ENCODE measurements around the gene AAMDC.
"Not testable (repeated sequence)": the region's sequence is repeated elsewhere in the genome, so short reads cannot be mapped to it uniquely, and the experiment has no call there.

The AAMDC gene

DNA sequence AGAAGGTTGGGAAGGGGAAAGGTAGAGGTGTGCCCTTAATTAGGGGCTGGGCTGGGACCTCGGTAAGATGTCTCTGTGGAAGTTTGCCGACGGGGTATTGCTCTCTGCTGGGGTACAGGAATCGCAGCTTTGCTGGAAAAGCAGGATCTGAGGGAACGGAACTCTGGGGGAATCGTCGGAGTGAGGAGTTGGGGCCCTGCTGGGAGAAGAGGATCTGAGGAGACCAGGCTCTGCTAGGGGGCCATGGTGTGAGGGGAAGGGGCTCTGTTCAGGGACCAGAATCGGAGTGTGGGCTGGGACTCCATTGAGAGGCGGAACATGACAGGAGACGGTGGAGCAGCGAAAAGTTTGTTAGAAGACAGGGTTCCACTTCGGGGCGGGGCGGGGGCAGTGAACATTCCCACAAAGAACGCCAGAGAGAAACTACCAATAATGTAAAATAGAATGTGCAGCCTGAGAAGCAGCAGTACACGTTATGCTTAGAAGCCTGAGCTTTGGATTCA is 456 bp downstream of the AAMDC start:
- no peak for DNase-seq (ENCODE audit: low spot score)

DNA sequence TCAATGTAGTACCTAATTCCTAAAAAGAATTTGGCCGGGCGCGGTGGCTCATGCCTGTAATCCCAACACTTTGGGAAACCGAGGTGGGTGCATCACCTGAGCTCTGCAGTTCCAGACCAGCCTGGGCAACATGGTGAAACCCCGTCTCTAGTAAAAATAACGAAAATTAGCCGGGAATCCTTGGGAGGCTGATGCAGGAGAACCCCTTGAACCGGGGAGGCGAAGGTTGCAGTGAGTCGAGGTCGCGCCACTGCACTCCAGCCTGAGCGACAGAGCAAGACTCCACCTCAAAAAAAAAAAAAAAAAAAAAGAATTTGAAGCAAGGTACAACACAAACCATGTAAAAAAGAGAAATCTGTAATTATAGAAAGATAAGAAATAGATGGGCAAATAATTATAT is 1.2 kb downstream of the AAMDC start:
- not testable (repeated sequence) for DNase-seq (ENCODE audit: low spot score)

DNA sequence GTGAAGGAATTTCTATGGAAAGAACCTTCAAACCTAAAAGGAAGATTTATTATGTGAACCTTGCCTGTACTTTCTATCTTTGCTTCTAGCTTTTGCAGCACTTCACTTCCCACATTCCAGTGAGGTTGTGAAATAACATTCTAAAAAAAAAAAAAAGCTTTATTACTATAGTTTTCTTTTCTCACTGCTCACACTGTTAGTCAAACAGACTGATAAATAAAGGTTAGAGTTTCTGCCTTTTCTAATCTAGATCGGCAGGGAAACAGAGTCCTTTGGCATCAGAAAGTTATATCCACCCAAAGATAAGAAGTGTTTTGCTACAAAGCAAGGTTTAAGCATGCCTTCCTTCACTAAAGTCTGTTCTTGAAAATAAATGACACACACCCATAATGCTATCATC is 2.8 kb downstream of the AAMDC start:
- no peak for DNase-seq (ENCODE audit: low spot score)

DNA sequence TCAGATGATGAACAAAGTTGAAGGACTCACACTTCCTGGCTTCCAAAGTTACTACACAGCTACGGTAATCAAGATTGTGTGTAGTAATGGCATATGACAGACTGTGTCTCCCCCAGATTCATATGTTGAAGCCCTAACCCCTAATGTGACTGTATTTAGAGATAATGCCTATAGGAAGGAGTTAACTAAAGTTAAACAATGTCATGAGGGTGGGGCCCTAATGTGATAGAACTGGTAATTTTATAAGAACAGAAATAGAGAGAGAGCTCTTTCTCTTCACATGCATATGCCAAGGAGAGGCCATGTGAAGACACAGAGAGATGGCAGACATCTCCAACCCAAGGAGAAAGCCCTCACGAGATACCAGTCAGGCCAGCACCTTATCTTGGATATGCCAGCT is 8.0 kb downstream of the AAMDC start:
- DNase-seq (ENCODE audit: low spot score): no peak

DNA sequence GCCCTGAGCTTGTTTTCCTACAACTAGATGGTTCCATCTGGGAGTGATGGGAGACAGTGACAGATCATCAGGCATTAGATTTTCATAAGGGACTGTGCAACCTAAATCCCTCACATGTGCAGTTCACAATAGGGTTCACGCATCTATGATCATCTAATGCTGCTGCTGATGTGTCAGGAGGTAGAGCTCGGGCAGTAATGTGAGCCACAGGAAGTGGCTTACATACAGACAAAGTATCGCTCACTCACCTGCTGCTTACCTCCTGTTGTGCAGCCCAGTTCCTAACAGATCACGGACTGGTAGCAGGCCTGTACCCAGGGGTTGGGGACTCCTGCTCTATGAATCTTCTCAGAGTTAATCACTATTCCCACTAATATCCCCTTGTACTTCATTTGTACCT is 12.4 kb downstream of the AAMDC start:
- no peak for DNase-seq (ENCODE audit: low spot score)

DNA sequence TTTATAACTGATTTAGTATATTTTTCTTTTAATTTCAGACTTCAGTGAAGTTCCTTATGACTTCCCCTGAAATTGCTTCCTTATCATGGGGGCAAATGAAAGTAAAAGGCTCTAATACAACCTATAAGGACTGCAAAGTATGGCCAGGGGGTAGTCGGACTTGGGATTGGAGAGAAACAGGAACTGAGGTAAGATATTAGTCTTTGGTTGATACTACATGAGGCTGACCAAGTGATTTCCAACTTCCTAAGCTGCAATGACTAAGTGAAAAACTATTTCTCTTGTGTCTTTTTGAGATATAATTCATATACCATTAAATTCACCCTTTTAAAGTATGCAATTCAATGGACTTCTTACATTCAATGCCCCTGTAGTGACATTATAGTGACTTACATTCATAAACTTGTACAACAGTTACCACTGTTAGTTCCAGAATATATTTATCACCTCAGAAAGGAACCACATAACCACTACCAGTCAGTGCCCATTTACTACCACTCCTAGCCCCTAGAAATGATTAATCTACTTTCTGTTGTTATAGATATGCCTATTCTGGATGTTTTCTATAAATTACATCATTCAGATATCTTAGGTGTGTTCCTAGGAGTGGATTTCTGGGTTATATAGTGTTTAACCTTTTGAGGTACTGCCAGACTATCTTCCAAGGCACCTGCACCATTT is 21.6 kb downstream of the AAMDC start:
- DNase-seq (ENCODE audit: low spot score): no peak

DNA sequence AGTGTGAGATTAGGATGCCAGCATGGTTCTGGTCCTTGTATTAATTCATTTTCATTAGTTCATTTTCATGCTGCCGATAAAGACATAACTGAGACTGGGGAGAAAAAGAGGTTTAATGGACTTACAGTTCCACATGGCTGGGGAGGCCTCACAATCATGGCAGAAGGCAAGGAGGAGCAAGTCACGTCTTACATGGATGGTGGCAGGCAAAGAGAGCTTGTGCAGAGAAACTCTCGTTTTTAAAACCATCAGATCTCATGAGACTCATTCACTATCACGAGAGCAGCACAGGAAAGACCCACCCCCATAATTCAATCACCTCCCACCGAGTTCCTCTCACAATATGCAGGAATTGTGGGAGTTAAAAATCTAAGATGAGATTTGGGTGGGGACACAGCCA is 22.8 kb downstream of the AAMDC start:
- not testable (repeated sequence) for DNase-seq (ENCODE audit: low spot score)

DNA sequence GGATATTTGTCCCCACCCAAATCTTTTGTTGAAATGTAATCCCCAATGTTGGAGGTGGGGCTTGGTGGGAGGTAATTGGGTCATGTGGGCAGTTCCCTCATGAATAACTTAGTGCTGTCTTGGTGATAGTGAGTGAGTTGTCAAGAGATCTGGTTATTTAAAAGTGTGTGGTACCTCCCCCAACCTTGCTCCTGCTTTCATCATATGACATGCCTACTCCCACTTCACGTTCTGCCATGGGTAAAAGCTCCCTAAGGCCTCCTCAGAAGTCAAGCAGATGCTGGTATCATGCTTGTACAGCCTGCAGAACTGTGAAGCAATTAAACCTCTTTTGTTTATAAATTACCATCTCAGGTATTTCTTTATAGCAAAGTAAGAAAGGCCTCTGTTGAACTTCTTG is 30.6 kb downstream of the AAMDC start:
- no peak for DNase-seq (ENCODE audit: low spot score)

DNA sequence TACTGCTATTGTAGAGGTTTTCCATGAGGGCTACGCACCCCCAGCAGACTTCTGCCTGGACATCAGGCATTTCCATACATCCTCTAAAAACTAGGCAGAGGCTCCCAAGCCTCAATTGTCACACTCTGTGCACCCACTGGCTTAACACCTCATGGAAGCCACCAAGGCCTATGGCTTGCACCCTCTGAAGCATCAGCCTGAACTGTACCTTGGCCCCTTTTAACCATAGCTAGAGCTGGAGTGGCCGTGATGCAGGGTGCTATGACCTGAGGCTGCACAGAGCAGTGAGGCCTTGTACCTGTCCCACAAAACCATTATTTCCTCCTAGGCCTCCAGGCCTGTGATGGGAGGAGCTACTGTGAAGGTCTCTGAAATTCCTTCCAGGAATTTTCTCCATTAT is 33.9 kb downstream of the AAMDC start:
- DNase-seq (ENCODE audit: low spot score): no peak

DNA sequence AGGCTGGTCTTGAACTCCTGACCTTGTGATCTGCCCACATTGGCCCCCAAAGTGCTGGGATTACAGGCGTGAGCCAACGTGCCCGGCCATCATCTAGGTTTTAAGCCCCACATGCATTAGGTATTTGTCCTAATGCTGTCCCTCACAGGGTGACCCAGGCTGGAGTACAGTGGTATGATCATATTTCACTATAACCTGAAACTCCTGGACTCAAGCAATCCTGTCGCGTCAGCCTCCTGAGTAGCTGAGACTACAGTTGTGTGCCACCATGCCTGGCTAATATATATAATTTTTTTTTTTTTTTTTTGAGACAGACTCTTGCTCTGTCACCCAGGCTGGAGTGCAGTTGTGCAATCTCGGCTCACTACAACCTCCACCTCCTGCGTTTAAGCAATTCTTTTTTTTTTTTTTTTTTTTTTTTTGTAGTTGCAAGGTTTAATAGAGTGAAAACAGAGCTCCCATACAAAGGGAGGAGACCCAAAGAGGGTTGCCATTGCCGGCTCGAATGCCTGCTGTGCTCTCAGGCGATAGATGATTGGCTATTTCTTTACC is 37.0 kb downstream of the AAMDC start:
- DNase-seq (ENCODE audit: low spot score): not testable (repeated sequence)

DNA sequence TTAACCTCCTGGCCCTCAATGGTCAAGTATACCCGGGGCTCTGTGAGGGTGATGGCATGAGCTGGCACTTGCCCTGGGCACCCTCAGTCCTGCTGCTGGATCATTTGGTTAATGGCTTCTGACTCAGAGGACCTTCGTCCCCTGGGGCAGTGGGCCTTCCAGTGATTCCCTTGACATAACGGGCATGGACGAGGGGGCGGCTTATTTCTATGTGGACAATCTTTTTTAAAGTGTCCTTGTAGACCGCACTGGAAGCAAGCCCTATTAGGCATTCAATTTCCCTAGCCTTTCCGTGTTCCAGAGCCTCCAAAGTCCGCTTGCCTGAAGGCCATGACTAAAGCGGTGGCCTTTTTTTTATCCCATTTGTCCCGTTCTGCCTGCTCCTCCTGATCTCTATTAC is 40.5 kb downstream of the AAMDC start:
- not testable (repeated sequence) for DNase-seq (ENCODE audit: low spot score)

DNA sequence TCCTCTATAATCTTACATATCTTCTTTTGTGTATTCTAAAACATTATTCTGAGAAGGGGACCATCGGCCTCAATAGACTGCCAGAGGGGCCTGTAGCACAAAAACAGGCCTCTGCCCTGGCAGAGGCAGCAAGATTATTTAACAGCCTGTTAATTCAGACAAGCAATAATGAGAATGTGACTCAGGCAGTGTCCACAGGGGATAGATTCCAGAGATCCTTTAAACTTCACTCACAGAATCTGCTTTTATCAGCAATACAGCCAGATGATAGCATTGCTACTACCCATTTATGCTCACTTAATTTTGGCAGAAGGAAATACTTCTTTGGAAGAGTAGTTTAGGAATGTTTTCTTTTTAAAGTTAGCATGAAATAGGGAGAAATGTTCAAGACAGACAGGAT is 44.9 kb downstream of the AAMDC start:
- DNase-seq (ENCODE audit: low spot score): no peak

DNA sequence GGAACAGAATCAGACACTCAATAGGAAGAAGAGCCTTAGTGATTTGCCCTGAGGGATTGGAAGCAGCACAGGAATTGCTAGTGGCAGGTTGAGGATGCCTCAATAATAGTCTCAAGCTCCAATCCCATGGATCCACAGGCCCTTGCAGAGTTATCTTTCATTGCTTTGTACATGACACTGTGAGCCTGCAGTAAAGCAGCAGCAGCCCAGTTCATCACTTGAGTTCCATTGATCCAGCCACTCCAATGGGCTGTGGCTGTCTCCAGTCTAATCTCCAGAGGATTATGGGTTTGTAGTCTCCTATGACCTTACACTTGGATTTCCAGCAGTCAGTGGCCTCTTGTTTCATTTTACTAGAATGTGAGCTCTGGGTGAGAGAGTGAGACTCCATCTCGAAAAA is 45.4 kb downstream of the AAMDC start:
- no peak for DNase-seq (ENCODE audit: low spot score)

DNA sequence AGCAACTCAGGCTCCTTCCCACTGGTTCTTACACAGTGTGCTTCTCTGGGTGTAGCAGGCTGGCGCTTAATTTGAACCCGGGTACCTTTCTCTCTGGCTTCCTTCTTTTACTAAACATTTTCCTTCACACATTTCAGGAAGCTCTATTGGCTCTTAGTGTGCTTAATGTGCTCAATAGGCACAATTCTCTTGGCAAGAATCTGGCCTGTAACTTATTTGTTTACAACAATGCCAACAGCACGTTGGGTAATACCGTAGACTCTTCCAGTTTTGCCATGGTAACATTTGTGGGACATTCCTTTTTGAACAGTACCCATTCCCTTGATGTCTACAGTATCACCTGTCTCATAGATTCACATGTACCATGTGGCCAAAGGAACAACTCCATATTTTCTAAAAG is 47.8 kb downstream of the AAMDC start:
- no peak for DNase-seq (ENCODE audit: low spot score)

DNA sequence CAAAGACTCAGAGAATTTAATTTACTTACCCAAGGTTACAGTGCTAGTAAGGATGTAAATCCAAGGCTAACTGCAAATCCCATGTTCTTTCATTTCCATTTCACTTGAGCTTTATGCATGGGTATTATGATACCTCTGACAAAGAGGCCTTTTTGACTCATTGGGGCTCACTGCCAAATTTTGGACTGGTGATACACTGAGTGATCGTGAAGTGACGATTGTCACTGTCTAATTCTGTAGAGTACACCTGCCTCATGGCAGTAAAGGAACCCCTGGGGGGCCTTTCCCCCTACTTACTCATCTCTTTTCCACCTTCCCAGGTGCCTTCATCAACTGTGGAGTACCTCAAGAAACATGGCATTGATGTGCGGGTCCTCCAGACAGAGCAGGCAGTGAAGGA is 50.9 kb downstream of the AAMDC start:
- no peak for DNase-seq (ENCODE audit: low spot score)

DNA sequence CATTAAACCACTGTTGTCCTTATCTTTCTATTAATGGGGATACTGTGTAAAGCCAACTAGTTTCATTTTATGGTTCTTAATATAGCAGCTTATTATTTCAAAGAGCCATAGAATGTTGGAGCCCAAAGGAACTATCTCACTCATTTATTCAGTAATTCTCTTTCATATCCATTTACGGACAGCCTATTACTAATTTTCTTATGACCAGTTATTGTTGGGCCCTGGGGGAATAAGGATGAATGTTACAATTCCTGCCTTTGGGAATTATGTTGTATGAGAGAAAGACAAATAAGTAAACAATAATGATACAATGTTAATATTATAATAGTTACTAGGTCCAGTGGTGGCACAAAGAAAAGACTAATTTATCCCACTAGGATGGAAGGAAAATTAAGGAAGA is 52.4 kb downstream of the AAMDC start:
- DNase-seq (ENCODE audit: low spot score): no peak

DNA sequence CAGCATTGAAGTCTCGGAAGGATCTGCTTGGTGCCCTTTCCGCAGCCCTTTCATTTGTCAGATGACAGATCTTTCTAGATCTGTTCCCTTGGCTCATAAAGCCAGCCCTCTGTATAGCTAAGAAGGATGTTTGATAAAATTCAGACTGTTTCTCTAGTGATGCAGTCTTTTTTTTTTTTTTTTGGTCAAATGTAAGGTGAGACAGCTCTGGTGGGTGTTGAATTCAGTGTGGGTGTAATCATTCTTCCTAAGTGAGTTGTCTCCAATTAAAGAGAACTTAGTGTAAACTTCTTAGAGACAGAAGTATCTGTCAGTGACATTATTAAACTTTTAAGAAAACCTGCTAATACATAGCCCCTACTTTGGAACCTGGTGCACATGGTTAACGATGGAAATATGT is 53.3 kb downstream of the AAMDC start:
- DNase-seq (ENCODE audit: low spot score): no peak

DNA sequence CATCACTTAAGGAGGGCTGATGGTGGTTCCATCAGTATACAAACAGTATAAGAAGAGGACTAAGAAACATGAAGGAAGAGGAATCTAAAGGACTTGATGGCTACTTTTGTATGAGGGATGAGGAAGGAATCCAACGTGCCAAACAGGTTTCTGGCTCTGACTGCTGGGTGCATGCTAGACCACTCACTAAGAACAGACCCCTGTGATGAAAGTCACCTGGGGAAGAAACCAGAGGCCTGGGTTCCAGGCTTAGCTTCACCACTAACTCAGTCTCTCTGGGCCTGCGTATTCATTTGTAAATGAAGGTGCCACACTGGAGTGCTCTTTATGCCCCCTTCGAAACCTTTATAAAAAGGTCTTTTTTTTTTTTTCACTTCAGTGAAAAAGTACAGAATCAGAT is 55.1 kb downstream of the AAMDC start:
- DNase-seq (ENCODE audit: low spot score): no peak

DNA sequence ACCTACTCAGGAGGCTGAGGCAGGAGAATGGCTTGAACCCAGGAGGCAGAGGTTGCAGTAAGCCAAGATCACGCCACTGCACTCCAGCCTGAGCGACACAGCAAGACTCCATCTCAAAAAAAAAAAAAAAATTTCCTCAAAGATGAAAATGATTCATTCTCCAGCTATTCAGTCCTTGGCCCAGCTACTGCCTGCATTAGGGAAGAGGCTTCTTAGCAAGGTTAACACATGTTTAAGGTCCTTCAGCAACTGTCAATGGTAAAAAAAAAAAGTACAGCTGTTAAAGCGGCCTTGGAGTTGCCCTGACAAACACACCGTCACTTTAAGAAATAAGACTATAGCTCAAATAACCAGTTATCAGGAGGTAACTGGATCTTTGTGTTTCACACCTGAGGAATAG is 57.3 kb downstream of the AAMDC start:
- DNase-seq (ENCODE audit: low spot score): not testable (repeated sequence)

DNA sequence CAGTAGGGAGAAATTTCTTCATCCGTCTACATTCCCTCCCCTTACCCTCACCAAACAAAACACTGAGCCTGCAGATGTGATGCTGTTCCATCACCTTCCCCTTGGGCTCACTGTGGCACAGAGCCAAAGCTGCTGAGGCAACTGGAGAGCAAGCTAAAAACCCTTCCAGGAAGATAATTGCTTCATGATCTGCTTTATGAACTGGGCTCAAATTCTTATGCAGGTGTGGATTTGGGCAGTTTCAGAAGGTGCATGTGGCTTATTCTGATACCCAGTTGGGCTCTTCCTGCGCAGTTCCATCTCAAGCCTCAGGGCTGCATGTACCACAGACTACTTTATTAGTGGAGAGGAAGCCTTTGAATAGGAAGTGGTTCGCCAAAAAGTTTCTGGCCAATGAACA is 58.3 kb downstream of the AAMDC start:
- DNase-seq (ENCODE audit: low spot score): peak; percentile 4

DNA sequence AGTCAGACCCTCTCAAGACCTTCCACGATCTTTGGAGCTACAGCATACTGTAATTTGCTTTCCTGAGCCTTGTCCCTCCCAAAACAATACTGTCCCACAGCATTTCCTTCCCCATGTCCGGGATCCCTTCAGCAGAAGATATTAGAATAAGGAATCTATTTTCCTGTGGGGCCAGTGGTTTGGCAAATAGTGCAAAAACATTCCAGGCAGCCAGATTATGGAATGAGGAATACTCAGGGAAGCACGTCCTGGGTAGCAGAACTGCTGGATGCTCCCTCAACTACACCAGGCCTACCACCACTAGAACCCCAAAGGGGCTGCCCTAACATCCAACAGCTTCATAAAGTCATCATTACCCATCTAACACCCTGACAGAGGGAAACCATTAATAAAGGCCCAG is 61.5 kb downstream of the AAMDC start:
- no peak for DNase-seq (ENCODE audit: low spot score)

DNA sequence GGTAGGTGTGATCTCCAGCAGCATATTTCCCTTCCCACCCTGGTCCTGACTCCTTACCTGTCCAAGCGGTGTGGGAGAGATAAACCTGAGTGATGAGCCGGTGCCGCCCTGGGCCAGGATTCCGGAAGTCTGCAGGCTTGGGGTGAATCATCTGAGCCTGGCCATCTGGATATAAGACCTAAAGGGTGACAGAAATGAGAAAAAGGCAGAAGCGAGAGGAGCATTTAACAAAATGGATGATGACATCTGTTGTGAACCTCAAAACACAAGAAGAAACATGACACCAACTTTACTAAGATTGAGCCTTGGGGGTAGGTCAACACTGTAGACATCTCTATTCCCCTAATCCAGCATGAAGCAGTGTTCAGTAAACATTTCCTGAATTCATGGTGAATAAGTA is 62.8 kb downstream of the AAMDC start:
- DNase-seq (ENCODE audit: low spot score): no peak

DNA sequence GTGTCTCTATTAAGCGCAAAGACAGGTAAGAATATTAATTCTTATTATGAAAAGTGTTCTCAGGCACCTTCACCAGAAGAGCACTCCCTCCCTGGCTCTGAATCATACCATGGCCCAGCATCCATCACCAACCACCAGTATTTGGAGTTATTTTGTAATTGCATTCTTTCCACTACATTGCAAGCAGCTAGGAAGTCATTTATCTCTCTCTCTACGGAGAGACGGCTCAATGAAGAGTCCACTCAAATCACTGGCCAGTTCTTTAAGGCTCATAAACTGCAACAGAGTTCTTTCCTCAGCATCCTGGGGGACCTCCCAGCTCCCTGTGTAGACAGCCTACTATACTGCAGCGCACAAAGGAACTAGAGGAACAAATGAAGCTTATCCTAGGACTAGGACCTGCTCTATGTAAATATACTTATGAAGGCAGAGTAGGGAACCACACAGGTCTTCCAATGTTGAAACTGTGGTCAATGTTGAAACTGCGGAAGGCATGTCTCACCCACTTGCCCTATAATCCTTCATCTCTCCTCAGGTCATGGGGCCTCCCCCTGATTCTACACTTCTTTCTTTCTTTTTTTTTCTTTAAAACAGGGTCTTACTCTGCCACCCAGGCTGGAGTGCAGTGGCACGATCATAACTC is 63.4 kb downstream of the AAMDC start:
- DNase-seq (ENCODE audit: low spot score): no peak

DNA sequence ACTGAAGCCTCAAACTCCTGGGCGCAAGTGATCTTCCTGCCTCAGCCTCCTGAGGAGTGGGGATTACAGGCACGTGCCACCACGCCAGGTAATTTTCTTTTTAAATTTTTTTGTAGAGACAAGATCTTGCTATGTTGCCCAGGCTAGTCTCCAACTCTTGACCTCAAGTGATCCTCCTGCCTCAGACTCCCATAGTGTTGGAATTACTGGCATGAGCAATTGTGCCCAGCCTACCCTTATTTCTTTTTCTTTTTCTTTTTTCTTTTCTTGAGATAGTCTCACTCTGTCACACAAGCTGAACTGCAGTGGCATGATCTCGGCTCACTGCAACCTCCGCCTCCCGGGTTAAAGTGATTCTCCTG is 63.9 kb downstream of the AAMDC start:
- no peak for DNase-seq (ENCODE audit: low spot score)

All from cerebellar cortex (tissue), 1 donor.